ENCODE measurements around the gene NT5C. TPM values are rescaled to one million over a fixed set of nuclear protein-coding genes. Genes with fewer than 3 reads are reported as not detected.

NT5C gene
- total RNA-seq, 4 donors from 2014 or later = 151 to 176 (median 156) TPM

GRCh38 chr17:75151930-75152329 lies 20.4 kb upstream of the NT5C start:
- H3K27me3 ChIP-seq = no peaks in the 10 kb centered on the region
- H3K36me3 ChIP-seq = peaks cover 0 to 10% (median 0%) of the 10 kb centered on the region in 3 donors
- no peak overlapping the region for H3K4me3 ChIP-seq
- no peak overlapping the region for H3K27ac ChIP-seq
- H3K4me1 ChIP-seq = peaks cover 3 to 32% (median 6%) of the 10 kb centered on the region in 4 donors
- peak in 1 of 3 donors; percentile 8 for DNase-seq
- H3K9me3 ChIP-seq = no peaks in the 10 kb centered on the region
- TF ChIP-seq POLR2A (IDR thresholded peaks at IDR 0.05) (no peak), CTCF (IDR thresholded peaks at IDR 0.05) (no peak)

GRCh38 chr17:75147878-75148546 lies 16.5 kb upstream of the NT5C start:
- peak; percentile 11 to 48 (median 48) for DNase-seq
- H3K4me3 ChIP-seq = no peak overlapping the region
- peaks cover 0 to 28% (median 2%) of the 10 kb centered on the region in 4 donors for H3K4me1 ChIP-seq
- H3K9me3 ChIP-seq = no peaks in the 10 kb centered on the region
- H3K27ac ChIP-seq = peak overlapping the region in 3 of 4 donors; percentile 48 to 74 (median 71)
- H3K27me3 ChIP-seq = no peaks in the 10 kb centered on the region
- peaks cover 0 to 44% (median 0%) of the 10 kb centered on the region in 3 donors for H3K36me3 ChIP-seq
- TF ChIP-seq CTCF (IDR thresholded peaks at IDR 0.05) (no peak), POLR2A (IDR thresholded peaks at IDR 0.05) (peak in 1 of 2 donors; percentile 23)

- TF ChIP-seq CTCF (IDR thresholded peaks at IDR 0.05) (no peak), POLR2A (IDR thresholded peaks at IDR 0.05) (no peak)
- DNase-seq = no peak
- peak overlapping the region in 1 of 4 donors; percentile 74 for H3K27ac ChIP-seq
- H3K4me1 ChIP-seq = peaks cover 0 to 16% (median 1%) of the 10 kb centered on the region in 4 donors
- peaks cover 0 to 46% (median 0%) of the 10 kb centered on the region in 3 donors for H3K36me3 ChIP-seq
- no peak overlapping the region for H3K4me3 ChIP-seq
- no peaks in the 10 kb centered on the region for H3K9me3 ChIP-seq
- no peaks in the 10 kb centered on the region for H3K27me3 ChIP-seq
These were observed 15.1 kb upstream of the NT5C start for GRCh38 chr17:75146592-75146991.

GRCh38 chr17:75144816-75145512 lies 13.4 kb upstream of the NT5C start:
- no peaks in the 10 kb centered on the region for H3K9me3 ChIP-seq
- H3K27ac ChIP-seq = no peak overlapping the region
- H3K4me3 ChIP-seq = no peak overlapping the region
- peaks cover 0 to 59% (median 0%) of the 10 kb centered on the region in 3 donors for H3K36me3 ChIP-seq
- H3K27me3 ChIP-seq = no peaks in the 10 kb centered on the region
- peaks cover 0 to 16% (median 3%) of the 10 kb centered on the region in 4 donors for H3K4me1 ChIP-seq
- peak in 2 of 3 donors; percentile 10 to 41 for DNase-seq
- TF ChIP-seq CTCF (IDR thresholded peaks at IDR 0.05) = no peak
- no peak for TF ChIP-seq POLR2A (IDR thresholded peaks at IDR 0.05)

- Histone ChIP-seq H3K36me3 (peaks cover 0 to 69% (median 0%) of the 10 kb centered on the region in 3 donors), H3K27ac (no peak overlapping the region), H3K9me3 (no peaks in the 10 kb centered on the region), H3K4me3 (no peak overlapping the region), H3K27me3 (no peaks in the 10 kb centered on the region), H3K4me1 (peaks cover 0 to 4% (median under 1%) of the 10 kb centered on the region in 4 donors)
- TF ChIP-seq POLR2A (IDR thresholded peaks at IDR 0.05) (no peak), CTCF (IDR thresholded peaks at IDR 0.05) (no peak)
- no peak for DNase-seq
These were observed 10.9 kb upstream of the NT5C start for GRCh38 chr17:75142236-75142971.

Data from Peyer's patch (tissue), 4 donors.